HepG2 (cell line): ENCODE results near the gene MAMDC2. TPM values are rescaled to one million over a fixed set of nuclear protein-coding genes. Genes with fewer than 3 reads are reported as not detected.

Experiments used
- ARNT2 ChIP-seq: sonication (generic); formaldehyde crosslinking; IDR thresholded peaks from 2 replicates; pipeline ENCODE4 v1.8.0; 2022; ENCODE audit warnings: mild to moderate bottlenecking, low read depth, missing genetic modification reagents, moderate library complexity
- DZIP1 ChIP-seq: sonication (generic); formaldehyde crosslinking; IDR thresholded peaks from 2 replicates; pipeline ENCODE4 v1.5.0; 2020; ENCODE audit warnings: mild to moderate bottlenecking, missing genetic modification reagents
- RFXAP ChIP-seq: sonication (generic); formaldehyde crosslinking; IDR thresholded peaks from 2 replicates; pipeline ENCODE4 v1.4.0; 2020; ENCODE audit warnings: missing genetic modification reagents, borderline replicate concordance
- RNF2 ChIP-seq: fragments of 450-650 bp; conservative IDR thresholded peaks from 2 replicates; pipeline ENCODE4 v1.6.1; 2016; ENCODE audit warnings: low read depth
- SNAI1 ChIP-seq: sonication (generic); formaldehyde crosslinking; IDR thresholded peaks from 2 replicates; pipeline ENCODE4 v1.5.0; 2020; ENCODE audit warnings: mild to moderate bottlenecking, missing genetic modification reagents, borderline replicate concordance
- SOX13 ChIP-seq, 3 experiments: fragments of 450-650 bp in 1 of 3; sonication (generic) in 1 of 3; formaldehyde crosslinking in 1 of 3; IDR thresholded peaks in 2 of 3; conservative IDR thresholded peaks in 1 of 3; 2 replicates each; pipeline versions ENCODE4 v1.5.0 to v1.6.1; 2016 to 2020; ENCODE audit warnings: antibody characterized with exemption in 1 of 3, mild to moderate bottlenecking in 1 of 3, missing compliant biosample characterization in 1 of 3, missing genetic modification reagents in 1 of 3, moderate library complexity in 1 of 3
- ZBTB20 ChIP-seq: sonication (generic); formaldehyde crosslinking; IDR thresholded peaks from 2 replicates; pipeline ENCODE4 v1.8.1; 2023; ENCODE audit warnings: missing genetic modification reagents, low read depth, mild to moderate bottlenecking, borderline replicate concordance
- ZBTB40 ChIP-seq, 2 experiments: fragments of 450-650 bp in 1 of 2; sonication (generic) in 1 of 2; formaldehyde crosslinking in 1 of 2; IDR thresholded peaks; 2 replicates each; pipeline versions ENCODE4 v1.6.1 to v1.8.0; 2016 to 2022; ENCODE audit warnings: antibody characterized with exemption in 1 of 2, mild to moderate bottlenecking in 1 of 2, missing genetic modification reagents in 1 of 2
- ZEB1 ChIP-seq: IDR thresholded peaks from 2 replicates; pipeline ENCODE4 v1.6.1; 2012; ENCODE audit warnings: mild to moderate bottlenecking, low read depth, inconsistent platforms; ENCODE audit not compliant: insufficient replicate concordance
- ZNF747 ChIP-seq: sonication (generic); formaldehyde crosslinking; IDR thresholded peaks from 2 replicates; pipeline ENCODE4 v1.8.1; 2023; ENCODE audit warnings: missing genetic modification reagents, mild to moderate bottlenecking, borderline replicate concordance
- polyA plus RNA-seq, 8 experiments: library from polyadenylated mRNA; depleted of rRNA in 3 of 8; stranded (reverse) in 7 of 8; unstranded in 1 of 8; fragments of >200 nt; fragmentation: Illumina TruSeq in 4 of 8; extraction: Trizol in 4 of 8; gene quantifications; 2 replicates each; pipeline versions ENCODE4 v1.2.1 to v1.2.3, GENCODE V29; 2011 to 2016; ENCODE audit warnings: low read depth in 4 of 8, missing spikeins in 1 of 8, mixed read lengths in 1 of 8; ENCODE audit not compliant: insufficient read depth in 1 of 8
- total RNA-seq, 5 experiments: library from RNA; depleted of rRNA; stranded (reverse); fragments of >200 nt; fragmentation: Illumina TruSeq; extraction: Trizol; gene quantifications; 2 replicates each; pipeline ENCODE4 v1.2.3, GENCODE V29; 2016; ENCODE audit warnings: low read depth in 1 of 5

MAMDC2 gene
- total and polyA plus RNA-seq, 2 of the 13 experiments (the other 11 are each of a cell fraction or from before 2014, with no cell fraction given): not detected

GRCh38 chr9:70257991-70258691 is 214.5 kb downstream of the MAMDC2 start (continued):
- TF ChIP-seq ZEB1 (peak; percentile 21), ARNT2 (CRISPR knock-in tag) (peak; percentile 8; the same call in 1 of the 2 replicates), DZIP1 (0 out of 2 replicates have a peak, but pooled peaks have one; percentile 55), ZBTB20 (peak; percentile 22; the same call in 1 of the 2 replicates), ZBTB40 (IDR thresholded peaks at IDR 0.05) (no peak), ZBTB40 (CRISPR knock-in tag; IDR thresholded peaks at IDR 0.05) (peak; percentile 51), SOX13 (IDR thresholded peaks at IDR 0.05) (0 out of 2 replicates have a peak, but pooled peaks have one; percentile 27), SOX13 (CRISPR knock-in tag; conservative IDR thresholded peaks at IDR 0.05 in 1 of 2, IDR thresholded peaks at IDR 0.05 in 1 of 2) (no peak), RNF2 (peak; percentile 50; the same call in 1 of the 2 replicates), RFXAP (CRISPR knock-in tag) (0 out of 2 replicates have a peak, but pooled peaks have one; percentile 20), ZNF747 (CRISPR knock-in tag) (peak; percentile 71; the same call in 1 of the 2 replicates), SNAI1 (CRISPR knock-in tag) (peak; percentile 97)
